AG10803 (cell line): ENCODE measurements around the gene DTNB.

Experiments used
- DNase-seq: peaks from one replicate; pipeline ENCODE4 v3.0.0; 2010; ENCODE audit warnings: low read depth
- H3K4me3 ChIP-seq: 2 replicates; pipeline ENCODE4 v1.5.1; 2011; ENCODE audit warnings: mild to moderate bottlenecking, low read length, control low read depth
- TF ChIP-seq, protein P1 (sequence below): conservative IDR thresholded peaks from 2 replicates; pipeline ENCODE4 v1.5.1; 2011; ENCODE audit warnings: mild to moderate bottlenecking, low read length, control low read depth, inconsistent platforms

The DTNB gene

DNA sequence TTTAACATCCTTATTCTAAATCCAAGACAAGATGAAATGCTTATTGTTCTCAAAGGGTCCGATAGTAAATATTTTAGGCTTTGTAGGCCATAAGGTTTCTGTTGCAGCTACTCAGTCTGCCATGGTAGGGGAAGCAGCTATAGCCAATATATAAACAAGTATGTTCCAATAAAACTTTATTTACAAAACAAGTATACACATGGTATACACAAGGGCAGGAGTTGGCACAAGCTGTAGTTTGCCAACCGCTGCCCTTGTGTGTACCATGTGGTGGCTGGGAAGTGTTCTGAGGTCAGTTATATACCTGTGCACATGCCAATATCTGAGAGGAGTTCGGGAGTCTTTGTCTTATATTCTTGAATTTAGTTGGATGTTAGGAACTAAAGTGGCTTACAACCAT is 205.6 kb downstream of the DTNB start:
- TF ChIP-seq, protein P1, sequence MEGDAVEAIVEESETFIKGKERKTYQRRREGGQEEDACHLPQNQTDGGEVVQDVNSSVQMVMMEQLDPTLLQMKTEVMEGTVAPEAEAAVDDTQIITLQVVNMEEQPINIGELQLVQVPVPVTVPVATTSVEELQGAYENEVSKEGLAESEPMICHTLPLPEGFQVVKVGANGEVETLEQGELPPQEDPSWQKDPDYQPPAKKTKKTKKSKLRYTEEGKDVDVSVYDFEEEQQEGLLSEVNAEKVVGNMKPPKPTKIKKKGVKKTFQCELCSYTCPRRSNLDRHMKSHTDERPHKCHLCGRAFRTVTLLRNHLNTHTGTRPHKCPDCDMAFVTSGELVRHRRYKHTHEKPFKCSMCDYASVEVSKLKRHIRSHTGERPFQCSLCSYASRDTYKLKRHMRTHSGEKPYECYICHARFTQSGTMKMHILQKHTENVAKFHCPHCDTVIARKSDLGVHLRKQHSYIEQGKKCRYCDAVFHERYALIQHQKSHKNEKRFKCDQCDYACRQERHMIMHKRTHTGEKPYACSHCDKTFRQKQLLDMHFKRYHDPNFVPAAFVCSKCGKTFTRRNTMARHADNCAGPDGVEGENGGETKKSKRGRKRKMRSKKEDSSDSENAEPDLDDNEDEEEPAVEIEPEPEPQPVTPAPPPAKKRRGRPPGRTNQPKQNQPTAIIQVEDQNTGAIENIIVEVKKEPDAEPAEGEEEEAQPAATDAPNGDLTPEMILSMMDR, result no peak
- no peak for DNase-seq
- H3K4me3 ChIP-seq, result no peak overlapping the region

DNA sequence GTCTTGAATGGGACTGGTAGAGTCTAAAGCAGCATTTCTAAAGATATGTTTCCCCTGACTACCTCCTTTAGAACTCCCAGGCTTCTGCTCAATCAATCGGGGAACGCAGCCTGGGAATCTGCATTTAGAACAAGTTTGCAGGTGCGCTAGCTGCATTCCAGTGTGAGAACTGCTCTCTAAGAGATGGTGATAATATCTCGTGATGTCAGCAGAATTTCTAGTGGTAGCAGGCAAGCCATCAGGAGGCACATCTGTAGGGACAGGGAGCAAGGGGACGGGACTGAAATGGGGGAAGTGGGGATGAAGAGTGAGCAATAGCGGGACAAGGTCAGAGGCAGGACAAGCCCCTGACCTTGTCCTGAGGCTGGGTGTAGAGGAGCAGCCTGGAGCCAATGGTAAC is 211.4 kb downstream of the DTNB start:
- H3K4me3 ChIP-seq, result no peak overlapping the region
- DNase-seq, result no peak
- TF ChIP-seq, protein P1, result no peak

DNA sequence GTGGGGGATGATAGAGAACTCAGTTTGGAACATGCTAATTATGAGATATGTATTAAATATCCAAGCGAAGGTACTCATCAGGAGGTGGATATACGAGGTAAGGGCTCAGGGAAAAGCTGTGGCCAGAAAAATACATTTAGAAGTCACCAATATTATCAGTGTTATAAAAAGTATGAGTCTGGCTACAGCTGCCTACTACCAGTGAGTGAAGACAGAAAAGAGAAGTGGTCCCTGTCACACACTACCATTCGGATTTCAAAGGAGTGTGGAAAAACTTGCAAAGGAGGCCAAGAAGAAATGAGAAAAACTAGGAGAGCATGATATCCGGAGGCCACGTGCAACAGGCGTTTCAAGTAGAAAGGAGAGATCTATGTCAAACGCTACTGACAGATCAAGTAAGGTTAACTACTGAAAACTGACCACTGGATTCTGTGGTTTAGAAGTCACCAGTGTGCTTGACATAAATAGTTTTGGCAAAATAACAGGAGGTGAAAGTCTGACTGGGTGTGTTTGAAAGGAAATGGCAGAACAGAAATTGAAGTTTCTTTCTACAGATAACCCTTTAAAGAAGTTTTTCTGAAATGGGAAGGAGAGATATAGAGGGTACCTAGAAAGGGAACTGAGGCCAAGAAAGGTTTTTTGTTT is 213.0 kb downstream of the DTNB start:
- TF ChIP-seq, protein P1, result no peak
- H3K4me3 ChIP-seq, result no peak overlapping the region
- no peak for DNase-seq

DNA sequence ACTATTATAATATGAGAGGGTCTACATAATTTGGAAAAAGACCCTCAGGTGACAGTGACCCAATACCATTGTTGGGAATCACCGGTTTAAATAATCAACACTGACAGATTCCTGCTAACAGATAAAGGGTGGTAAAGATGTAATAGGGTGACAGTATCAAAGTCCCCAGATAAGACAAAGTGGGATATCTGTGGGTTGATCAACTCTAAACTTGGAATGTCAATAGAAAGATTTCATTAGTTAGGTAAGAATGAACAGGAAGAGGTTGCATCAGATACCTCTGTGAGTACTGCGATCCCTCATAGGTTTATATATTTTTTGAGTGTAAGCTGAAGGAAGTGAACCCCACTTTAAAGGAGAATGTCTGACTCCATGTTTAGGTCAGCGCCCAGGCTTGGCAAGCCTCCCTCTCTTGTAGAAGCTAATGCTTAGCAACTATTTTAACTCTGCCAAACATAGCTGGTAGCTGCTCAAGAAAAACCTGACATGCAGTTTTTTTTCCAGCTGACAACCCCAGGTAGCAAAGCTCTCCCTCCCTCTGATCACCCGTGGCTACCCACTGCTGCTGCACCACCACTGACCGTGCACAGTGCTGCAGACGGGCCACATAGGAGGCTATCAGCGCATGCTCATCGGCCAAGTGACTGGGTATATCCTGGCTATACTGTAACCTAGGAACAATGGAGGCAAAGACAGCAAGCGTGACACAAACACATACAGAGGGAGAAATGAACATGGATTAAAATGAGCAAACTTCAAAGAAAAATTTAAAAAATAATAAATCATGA is 218.4 kb downstream of the DTNB start:
- TF ChIP-seq, protein P1, result no peak
- no peak overlapping the region for H3K4me3 ChIP-seq
- no peak for DNase-seq

DNA sequence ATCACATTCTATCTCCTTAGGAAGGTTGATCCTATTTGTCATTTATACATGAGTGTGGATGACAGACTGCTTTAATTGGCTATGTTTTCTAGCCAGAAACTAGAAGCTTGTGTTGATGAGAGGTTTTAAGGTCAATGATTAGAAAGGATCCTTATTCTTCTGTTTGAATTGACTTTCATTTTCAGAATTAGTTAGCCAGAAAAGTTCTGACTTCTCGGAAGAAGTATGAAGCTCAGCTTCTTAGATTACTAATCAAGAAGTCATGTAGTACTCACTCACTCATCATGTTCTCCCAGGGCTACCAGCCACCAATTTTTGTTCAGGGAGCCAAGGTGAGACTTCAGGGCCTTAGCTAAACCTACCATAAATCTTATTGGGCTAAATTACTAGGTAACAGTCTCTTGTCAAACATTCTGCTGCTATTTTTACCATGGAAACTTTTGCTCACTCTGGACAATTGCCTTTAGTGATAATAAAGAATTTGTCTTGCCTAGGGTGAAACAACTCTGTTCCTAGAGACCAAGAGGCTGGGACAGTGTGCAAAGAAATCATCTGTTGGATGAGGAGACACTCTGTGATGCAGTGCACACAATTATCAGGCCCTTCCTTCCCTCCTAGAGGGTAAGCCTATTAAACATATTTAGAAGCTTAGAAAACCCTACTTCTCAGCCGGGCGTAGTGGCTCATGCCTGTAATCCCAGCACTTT is 220.0 kb downstream of the DTNB start:
- no peak overlapping the region for H3K4me3 ChIP-seq
- DNase-seq, result no peak
- TF ChIP-seq, protein P1, result no peak

DNA sequence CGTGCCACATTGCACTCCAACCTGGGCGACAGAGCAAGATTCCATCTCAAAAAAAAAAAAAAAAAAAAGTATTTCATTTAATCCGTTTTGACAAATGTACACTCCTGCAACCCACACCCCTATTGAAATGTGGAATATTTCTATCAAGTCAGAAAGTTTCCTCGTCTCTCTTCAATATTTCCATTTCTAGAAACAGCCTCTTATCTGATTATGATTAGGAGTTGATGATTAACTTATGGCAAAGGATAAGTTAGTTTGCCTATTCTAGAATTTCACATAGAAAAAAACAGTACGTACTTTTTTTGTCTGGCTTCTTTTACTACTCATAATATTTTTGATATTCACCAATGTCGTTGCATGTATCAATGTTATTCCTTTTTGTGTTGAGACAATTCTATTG is 224.6 kb downstream of the DTNB start:
- H3K4me3 ChIP-seq, result no peak overlapping the region
- TF ChIP-seq, protein P1, result no peak
- no peak for DNase-seq

DNA sequence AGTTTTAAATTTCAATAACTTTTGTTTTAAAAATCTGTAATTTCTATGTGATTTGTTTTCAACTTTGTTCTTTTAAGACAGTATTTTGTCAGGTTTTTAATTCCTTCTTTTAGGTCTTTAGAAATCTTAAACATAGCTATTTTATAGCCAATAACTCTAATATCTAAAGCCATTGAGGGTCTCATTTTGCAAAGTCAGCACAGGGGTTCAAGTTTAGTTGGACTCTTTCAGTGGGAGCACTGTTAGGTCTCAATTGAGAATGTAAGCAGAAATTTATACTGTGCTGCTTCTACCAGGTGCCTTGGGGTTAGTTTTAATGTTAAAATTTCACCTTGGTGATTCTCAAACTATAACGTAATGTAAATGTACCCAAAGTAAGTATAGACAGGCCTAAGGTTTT is 226.4 kb downstream of the DTNB start:
- TF ChIP-seq, protein P1, result no peak
- H3K4me3 ChIP-seq, result no peak overlapping the region
- no peak for DNase-seq
